NT2/D1 (cell line): ENCODE measurements around the gene OPTC.

Source experiments
- SUZ12 ChIP-seq: IDR thresholded peaks from 2 replicates; pipeline ENCODE4 v1.6.1; 2011; ENCODE audit not compliant: insufficient read length, insufficient read depth; ENCODE audit errors: extremely low read depth
- YY1 ChIP-seq: IDR thresholded peaks from 2 replicates; pipeline ENCODE4 v1.6.1; 2011; ENCODE audit not compliant: insufficient read length, insufficient read depth
- ZNF274 ChIP-seq: IDR thresholded peaks from 2 replicates; pipeline ENCODE4 v1.6.1; 2011; ENCODE audit warnings: mild to moderate bottlenecking, low read depth, low read length

DNA sequence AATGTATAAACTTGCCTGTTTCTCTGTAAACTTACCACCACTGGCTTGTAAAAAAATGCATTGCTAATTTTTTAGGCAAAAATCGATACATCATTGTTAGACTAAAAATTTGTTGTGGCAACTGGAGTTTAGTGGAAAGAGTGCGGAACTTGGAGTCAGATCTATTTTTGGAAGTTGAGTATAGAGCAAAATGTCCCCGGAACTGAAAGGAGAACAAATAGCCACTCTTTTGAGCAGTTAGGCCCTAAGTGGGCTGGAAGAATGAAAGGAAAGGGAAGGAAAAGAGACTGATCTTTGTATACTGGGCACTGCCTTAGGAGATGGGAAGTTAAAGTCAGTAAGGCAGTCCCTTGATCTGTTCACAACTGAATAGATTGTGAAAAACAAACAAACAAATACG is 30.2 kb downstream of the OPTC start:
- TF ChIP-seq YY1 = no peak
- TF ChIP-seq ZNF274 = no peak
- TF ChIP-seq SUZ12 = no peak
